Fibroblast of mammary gland (primary cell): ENCODE data around the gene DNAH11.
"Not testable (repeated sequence)": the region's sequence is repeated elsewhere in the genome, so short reads cannot be mapped to it uniquely, and the experiment has no call there.

Experiments
- DNase-seq: peaks from one replicate; pipeline ENCODE4 v3.0.0-alpha.2; 2010; ENCODE audit warnings: low read depth
- H3K4me3 ChIP-seq: 2 replicates; pipeline ENCODE4 v1.5.1; 2011; ENCODE audit warnings: low read depth, mild to moderate bottlenecking, low read length, moderate library complexity; ENCODE audit not compliant: control insufficient read depth
- CTCF ChIP-seq: conservative IDR thresholded peaks from 2 replicates; pipeline ENCODE4 v1.5.1; 2011; ENCODE audit warnings: low read depth, low read length, inconsistent platforms; ENCODE audit not compliant: control insufficient read depth, insufficient read depth

DNAH11 gene

GRCh38 chr7:21866731-21867130 is 323.9 kb downstream of the DNAH11 start:
- no peak for DNase-seq
- no peak for TF ChIP-seq CTCF
- H3K4me3 ChIP-seq: no peak overlapping the region

- H3K4me3 ChIP-seq: no peak overlapping the region
- no peak for DNase-seq
- TF ChIP-seq CTCF: no peak
These were observed 324.4 kb downstream of the DNAH11 start for GRCh38 chr7:21867226-21867625.

GRCh38 chr7:21867816-21868575 is 325.2 kb downstream of the DNAH11 start:
- no peak for DNase-seq
- no peak overlapping the region for H3K4me3 ChIP-seq
- no peak for TF ChIP-seq CTCF

GRCh38 chr7:21868576-21868850 is 325.7 kb downstream of the DNAH11 start:
- DNase-seq: no peak
- H3K4me3 ChIP-seq: no peak overlapping the region
- TF ChIP-seq CTCF: no peak

- TF ChIP-seq CTCF: no peak
- DNase-seq: no peak
- no peak overlapping the region for H3K4me3 ChIP-seq
These were observed 327.1 kb downstream of the DNAH11 start for GRCh38 chr7:21869785-21870402.

- no peak for TF ChIP-seq CTCF
- H3K4me3 ChIP-seq: no peak overlapping the region
- no peak for DNase-seq
These were observed 340.2 kb downstream of the DNAH11 start for GRCh38 chr7:21883069-21883468.

- not testable (repeated sequence) for H3K4me3 ChIP-seq
These were observed 340.7 kb downstream of the DNAH11 start for GRCh38 chr7:21883501-21883900.

More at GRCh38 chr7:21883501-21883900, 340.7 kb downstream of the DNAH11 start:
- not testable (repeated sequence) for DNase-seq
